Ectodermal cell (in vitro differentiated cells): ENCODE results near the gene VPS33B.

Experiments
- H3K27ac ChIP-seq: 2 replicates; pipeline ENCODE4 v1.7.0; 2013; ENCODE audit warnings: mild to moderate bottlenecking, low read depth, low read length; ENCODE audit not compliant: insufficient read depth, poor library complexity, severe bottlenecking
- H3K27me3 ChIP-seq: 2 replicates; pipeline ENCODE4 v1.7.0; 2013; ENCODE audit warnings: mild to moderate bottlenecking, low read length; ENCODE audit not compliant: insufficient read depth, control insufficient read depth, poor library complexity, severe bottlenecking
- H3K36me3 ChIP-seq: one replicate; pipeline ENCODE4 v1.7.0; 2013; ENCODE audit warnings: low read length; ENCODE audit not compliant: control insufficient read depth, insufficient read depth
- H3K4me1 ChIP-seq: one replicate; pipeline ENCODE4 v1.7.0; 2013; ENCODE audit warnings: low read length; ENCODE audit not compliant: control insufficient read depth, insufficient read depth
- H3K4me3 ChIP-seq: 2 replicates; pipeline ENCODE4 v1.7.0; 2013; ENCODE audit warnings: low read depth, low read length, control low read depth; ENCODE audit not compliant: insufficient read depth
- H3K9me3 ChIP-seq: 2 replicates; pipeline ENCODE4 v1.7.0; 2013; ENCODE audit warnings: mild to moderate bottlenecking, low read length, moderate library complexity; ENCODE audit not compliant: control insufficient read depth
- WGBS, 2 experiments: methylation state at CpG; one replicate each; pipeline ENCODE4 v1.1.7; 2013; ENCODE audit warnings: missing lambda C conversion rate in 2 of 2; 5-methylcytosine and 5-hydroxymethylcytosine counted together

VPS33B gene

GRCh38 chr15:90986790-90987507, 35.4 kb downstream of the VPS33B start:
- H3K4me1 ChIP-seq = peaks cover 3% of the 10 kb centered on the region
- no peak overlapping the region for H3K27ac ChIP-seq
- no peaks in the 10 kb centered on the region for H3K27me3 ChIP-seq
- H3K4me3 ChIP-seq = no peak overlapping the region
- H3K9me3 ChIP-seq = no peaks in the 10 kb centered on the region
- H3K36me3 ChIP-seq = peaks cover 10% of the 10 kb centered on the region
- 95 to 96% methylated on average over 7 to 9 of the region's 11 CpGs for WGBS, 2 experiments

DNA sequence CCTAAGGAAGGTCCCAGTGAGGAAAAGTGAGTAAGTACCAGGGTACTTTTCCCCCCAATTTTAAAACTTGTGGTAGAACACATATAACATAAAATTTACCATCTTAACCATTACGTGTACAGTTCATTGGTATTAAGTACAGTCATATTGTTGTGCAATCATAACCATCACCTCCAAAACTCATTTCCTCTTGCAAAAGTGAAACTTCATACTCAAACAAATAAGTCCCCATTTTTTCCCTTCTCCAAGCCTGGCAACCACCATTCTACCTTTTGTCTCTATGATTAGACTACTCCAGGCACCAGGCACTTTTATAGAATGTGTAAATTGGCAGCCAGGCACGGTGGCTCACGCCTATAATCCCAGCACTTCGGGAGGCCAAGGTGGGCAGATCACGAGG, 40.3 kb downstream of the VPS33B start:
- no peak overlapping the region for H3K4me3 ChIP-seq
- H3K4me1 ChIP-seq = no peaks in the 10 kb centered on the region
- 94 to 96% methylated on average over 5 of the region's 5 CpGs for WGBS, 2 experiments
- H3K27me3 ChIP-seq = no peaks in the 10 kb centered on the region
- no peaks in the 10 kb centered on the region for H3K9me3 ChIP-seq
- H3K36me3 ChIP-seq = peaks cover 53% of the 10 kb centered on the region
- no peak overlapping the region for H3K27ac ChIP-seq

DNA sequence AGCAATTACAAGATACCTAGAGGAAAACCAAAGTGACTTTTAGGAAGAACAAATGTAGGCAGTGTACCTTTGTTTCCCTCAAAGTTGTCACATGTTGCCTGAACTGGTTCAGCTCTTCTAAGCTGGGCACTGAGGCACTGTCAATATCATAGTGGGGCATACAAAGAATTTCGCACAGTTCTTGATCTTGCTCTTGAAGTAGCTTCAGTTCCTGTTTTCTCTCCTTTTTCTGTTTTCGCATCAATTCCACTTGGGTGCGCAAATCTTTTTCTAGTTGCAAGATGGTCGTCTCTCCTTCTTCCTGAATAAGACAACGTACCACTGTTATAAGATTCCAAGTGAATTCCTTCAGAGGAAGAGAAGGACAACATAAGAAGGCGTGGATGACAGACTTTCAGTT, 40.7 kb downstream of the VPS33B start:
- Histone ChIP-seq H3K27ac (no peak overlapping the region), H3K4me3 (no peak overlapping the region), H3K4me1 (no peaks in the 10 kb centered on the region), H3K9me3 (no peaks in the 10 kb centered on the region), H3K27me3 (no peaks in the 10 kb centered on the region), H3K36me3 (peaks cover 56% of the 10 kb centered on the region)
- 95 to 98% methylated on average over 6 of the region's 6 CpGs for WGBS, 2 experiments

- 96 to 100% methylated on average over 1 of the region's 1 CpG for whole genome bisulfite sequencing, 2 experiments
- no peaks in the 10 kb centered on the region for H3K4me1 ChIP-seq
- H3K36me3 ChIP-seq = peaks cover 76% of the 10 kb centered on the region
- H3K27me3 ChIP-seq = no peaks in the 10 kb centered on the region
- H3K9me3 ChIP-seq = no peaks in the 10 kb centered on the region
- no peak overlapping the region for H3K27ac ChIP-seq
- no peak overlapping the region for H3K4me3 ChIP-seq
Measured at GRCh38 chr15:90979582-90979981, 42.8 kb downstream of the VPS33B start.

DNA sequence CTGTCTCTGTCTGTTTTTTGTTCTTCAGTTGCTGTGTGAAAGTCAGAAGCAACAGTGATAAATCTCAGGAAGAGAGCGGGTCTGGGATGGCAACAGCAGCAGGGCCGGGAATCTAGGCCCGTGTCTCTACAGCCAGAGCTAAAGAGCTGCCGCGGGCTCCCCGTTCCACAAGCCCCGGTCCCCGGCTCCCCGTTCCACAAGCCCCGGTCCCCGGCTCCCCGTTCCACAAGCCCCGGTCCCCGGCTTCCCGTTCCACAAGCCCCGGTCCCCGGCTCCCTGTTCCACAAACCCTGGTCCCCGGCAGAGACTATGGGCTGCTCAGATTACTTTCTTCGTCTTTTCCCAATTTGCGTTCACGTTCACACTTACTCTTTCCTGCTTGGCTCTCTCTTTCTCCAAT, 48.2 kb downstream of the VPS33B start:
- H3K4me1 ChIP-seq = no peaks in the 10 kb centered on the region
- no peak overlapping the region for H3K27ac ChIP-seq
- WGBS, 2 experiments = 96% methylated on average over 21 of the region's 21 CpGs
- no peaks in the 10 kb centered on the region for H3K27me3 ChIP-seq
- peaks cover 74% of the 10 kb centered on the region for H3K36me3 ChIP-seq
- no peaks in the 10 kb centered on the region for H3K9me3 ChIP-seq
- H3K4me3 ChIP-seq = no peak overlapping the region

GRCh38 chr15:90972133-90972532, 50.3 kb downstream of the VPS33B start:
- H3K36me3 ChIP-seq = peaks cover 76% of the 10 kb centered on the region
- H3K4me1 ChIP-seq = no peaks in the 10 kb centered on the region
- no peak overlapping the region for H3K4me3 ChIP-seq
- no peak overlapping the region for H3K27ac ChIP-seq
- 85 to 97% methylated on average over 3 to 5 of the region's 5 CpGs for WGBS, 2 experiments
- no peaks in the 10 kb centered on the region for H3K27me3 ChIP-seq
- H3K9me3 ChIP-seq = no peaks in the 10 kb centered on the region

- Histone ChIP-seq H3K4me3 (no peak overlapping the region), H3K27me3 (no peaks in the 10 kb centered on the region), H3K36me3 (peaks cover 71% of the 10 kb centered on the region), H3K27ac (no peak overlapping the region), H3K4me1 (no peaks in the 10 kb centered on the region), H3K9me3 (no peaks in the 10 kb centered on the region)
- WGBS, 2 experiments = 93 to 95% methylated on average over 7 of the region's 7 CpGs
Measured at GRCh38 chr15:90970274-90970673, 52.1 kb downstream of the VPS33B start.

DNA sequence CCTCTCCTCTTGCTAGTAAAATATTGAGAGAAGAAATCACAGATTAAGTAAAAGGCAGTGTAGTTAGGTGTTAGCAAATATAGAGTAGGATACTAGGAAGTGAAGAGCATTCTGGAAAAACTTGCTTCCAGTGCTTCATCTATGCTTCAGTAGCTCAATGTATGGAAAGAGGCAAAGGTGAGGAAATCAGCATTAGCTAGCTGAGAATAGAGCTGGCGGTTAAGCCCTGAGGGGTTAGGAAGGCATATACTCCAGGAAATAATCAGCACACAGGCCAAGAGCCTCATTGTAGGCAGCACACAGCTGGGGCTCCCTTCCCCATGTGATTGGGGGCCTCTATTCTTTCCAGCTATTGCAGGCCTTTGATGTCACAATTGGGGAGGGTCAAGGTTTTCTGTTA, 54.0 kb downstream of the VPS33B start:
- no peak overlapping the region for H3K4me3 ChIP-seq
- WGBS, 2 experiments = 94 to 97% methylated on average over 1 of the region's 1 CpG
- no peaks in the 10 kb centered on the region for H3K9me3 ChIP-seq
- peaks cover 61% of the 10 kb centered on the region for H3K36me3 ChIP-seq
- no peaks in the 10 kb centered on the region for H3K4me1 ChIP-seq
- no peak overlapping the region for H3K27ac ChIP-seq
- no peaks in the 10 kb centered on the region for H3K27me3 ChIP-seq

DNA sequence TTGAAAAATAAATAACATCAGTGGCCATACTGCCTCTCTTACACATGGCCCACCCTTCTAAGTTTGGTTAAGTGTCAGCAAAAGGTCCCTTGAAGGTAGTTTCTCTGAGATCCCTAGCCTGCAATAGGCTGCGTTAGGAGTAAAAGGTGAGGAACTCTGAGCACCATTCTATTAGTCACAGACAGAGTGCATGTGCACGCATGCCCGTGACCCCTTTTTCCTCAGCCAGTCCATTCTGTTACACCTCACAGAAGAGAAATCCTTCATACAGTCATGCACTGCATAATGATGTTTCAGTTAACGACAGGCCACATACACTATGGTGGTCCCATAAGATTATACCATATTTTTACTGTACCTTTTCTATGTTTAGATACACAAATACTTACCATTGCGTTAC, 55.2 kb downstream of the VPS33B start:
- Histone ChIP-seq H3K9me3 (no peaks in the 10 kb centered on the region), H3K27me3 (no peaks in the 10 kb centered on the region), H3K36me3 (peaks cover 62% of the 10 kb centered on the region), H3K4me3 (no peak overlapping the region), H3K27ac (no peak overlapping the region), H3K4me1 (no peaks in the 10 kb centered on the region)
- WGBS, 2 experiments = 96 to 97% methylated on average over 5 of the region's 5 CpGs

- 93 to 94% methylated on average over 9 of the region's 9 CpGs for WGBS, 2 experiments
- no peak overlapping the region for H3K27ac ChIP-seq
- no peak overlapping the region for H3K4me3 ChIP-seq
- H3K9me3 ChIP-seq = no peaks in the 10 kb centered on the region
- H3K4me1 ChIP-seq = no peaks in the 10 kb centered on the region
- H3K36me3 ChIP-seq = peaks cover 70% of the 10 kb centered on the region
- H3K27me3 ChIP-seq = no peaks in the 10 kb centered on the region
Measured at GRCh38 chr15:90966262-90966661, 56.1 kb downstream of the VPS33B start.

GRCh38 chr15:90962021-90962420, 60.4 kb downstream of the VPS33B start:
- peaks cover 38% of the 10 kb centered on the region for H3K36me3 ChIP-seq
- WGBS, 2 experiments = 97% methylated on average over 4 of the region's 4 CpGs
- H3K27me3 ChIP-seq = peaks cover 7% of the 10 kb centered on the region
- H3K27ac ChIP-seq = no peak overlapping the region
- H3K4me3 ChIP-seq = no peak overlapping the region
- H3K4me1 ChIP-seq = peaks cover 9% of the 10 kb centered on the region
- H3K9me3 ChIP-seq = no peaks in the 10 kb centered on the region
